Natural killer cell (primary cell): ENCODE measurements around the gene CORO7. TPM values are rescaled to one million over a fixed set of nuclear protein-coding genes. Genes with fewer than 3 reads are reported as not detected.

ENCODE experiments used
- ATAC-seq, 3 donors: fragments of 150-1000 bp in 2 of 3; fragments of 200-7000 bp in 1 of 3; cut with Tn5 transposase; 1 replicate in 1 of 3; 2 replicates in 2 of 3; pipeline ENCODE4 v1.10.0; 2021; ENCODE audit warnings: mild to moderate bottlenecking in 2 of 3, moderate library complexity in 2 of 3
- DNase-seq, 2 donors: peaks; one replicate each; pipeline versions ENCODE4 v3.0.0 to v3.0.0-alpha.2; 2013 to 2021; ENCODE audit warnings: mixed read lengths in 1 of 2
- H3K27ac ChIP-seq: one replicate; pipeline ENCODE4 v1.5.1; 2013; ENCODE audit warnings: mild to moderate bottlenecking, low read length
- H3K27me3 ChIP-seq: one replicate; pipeline ENCODE4 v1.6.1; 2013; ENCODE audit warnings: low read length; ENCODE audit not compliant: control insufficient read depth, insufficient read depth
- H3K36me3 ChIP-seq: one replicate; pipeline ENCODE4 v1.6.1; 2013; ENCODE audit warnings: low read length; ENCODE audit not compliant: control insufficient read depth, insufficient read depth
- H3K4me1 ChIP-seq: one replicate; pipeline ENCODE4 v1.6.1; 2013; ENCODE audit warnings: low read length; ENCODE audit not compliant: control insufficient read depth, insufficient read depth
- H3K4me3 ChIP-seq: one replicate; pipeline ENCODE4 v1.5.1; 2013; ENCODE audit warnings: low read length
- H3K9me3 ChIP-seq: one replicate; pipeline ENCODE4 v1.6.1; 2013; ENCODE audit warnings: low read length; ENCODE audit not compliant: control insufficient read depth, insufficient read depth
- H3K27ac Mint-ChIP-seq, 2 donors: one replicate each; pipeline ENCODE4 v1.8.0; 2022; ENCODE audit warnings: mild to moderate bottlenecking in 2 of 2, mixed read lengths in 2 of 2, moderate library complexity in 1 of 2
- H3K27me3 Mint-ChIP-seq, 2 donors: one replicate each; pipeline ENCODE4 v1.8.0; 2022; ENCODE audit warnings: low read depth in 2 of 2, mixed read lengths in 2 of 2
- H3K36me3 Mint-ChIP-seq: one replicate; pipeline ENCODE4 v1.8.0; 2022; ENCODE audit warnings: mixed read lengths
- H3K4me1 Mint-ChIP-seq, 2 donors: one replicate each; pipeline ENCODE4 v1.8.0; 2022; ENCODE audit warnings: mixed read lengths in 2 of 2
- H3K4me3 Mint-ChIP-seq: one replicate; pipeline ENCODE4 v1.8.0; 2022; ENCODE audit warnings: mild to moderate bottlenecking, moderate library complexity, mixed read lengths
- H3K9me3 Mint-ChIP-seq, 2 donors: one replicate each; pipeline ENCODE4 v1.8.0; 2022; ENCODE audit warnings: mixed read lengths in 2 of 2
- CTCF ChIP-seq: fragments of 200-600 bp; IDR thresholded peaks from one replicate; pipeline ENCODE4 v1.8.0; 2022; ENCODE audit warnings: antibody characterized with exemption
- WGBS: methylation state at CpG from one replicate; pipeline ENCODE4 v1.1.7; 2013; ENCODE audit warnings: missing lambda C conversion rate; ENCODE audit not compliant: insufficient coverage; 5-methylcytosine and 5-hydroxymethylcytosine counted together
- intact Hi-C: fragments of 100-400 bp; cut with micrococcal nuclease; formaldehyde crosslinking; loops from one replicate; pipeline ENCODE4 v1.14.2; 2022
- total RNA-seq, 4 donors: library from RNA; stranded (reverse); fragments of 120-200 nt in 1 of 4; gene quantifications; one replicate each; pipeline versions ENCODE4 v1.2.3 to v1.2.4, GENCODE V29; 2013 to 2022

The CORO7 gene
- total RNA-seq, 3 donors from 2014 or later (not counting 1 experiment from before 2014, with no cell fraction given): 335 to 425 (median 415) TPM

- no peak overlapping the region for H3K27ac Mint-ChIP-seq
- no peaks in the 10 kb centered on the region for H3K9me3 ChIP-seq
- peaks cover 0 to 5% of the 10 kb centered on the region in 2 donors for H3K4me1 Mint-ChIP-seq
- H3K4me1 ChIP-seq: peaks cover 20% of the 10 kb centered on the region
- TF ChIP-seq CTCF: no peak
- H3K27me3 ChIP-seq: peaks cover 9% of the 10 kb centered on the region
- no peaks in the 10 kb centered on the region for H3K36me3 Mint-ChIP-seq
- H3K4me3 ChIP-seq: no peak overlapping the region
- H3K4me3 Mint-ChIP-seq: no peak overlapping the region
- 92% methylated on average over 22 of the region's 22 CpGs for WGBS
- H3K36me3 ChIP-seq: no peaks in the 10 kb centered on the region
- peaks cover 0 to 4% of the 10 kb centered on the region in 2 donors for H3K27me3 Mint-ChIP-seq
- no peak overlapping the region for H3K27ac ChIP-seq
- ATAC-seq (no peak), DNase-seq (no peak)
- intact Hi-C loops: no loop called here
- no peaks in the 10 kb centered on the region for H3K9me3 Mint-ChIP-seq
Measured at GRCh38 chr16:4324492-4325252, 91.7 kb downstream of the CORO7 start.

GRCh38 chr16:4323845-4324488 is 92.4 kb downstream of the CORO7 start:
- H3K27me3 Mint-ChIP-seq: peaks cover 0 to 7% of the 10 kb centered on the region in 2 donors
- H3K4me1 ChIP-seq: peaks cover 26% of the 10 kb centered on the region
- ATAC-seq (no peak), DNase-seq (no peak)
- peaks cover 9% of the 10 kb centered on the region for H3K27me3 ChIP-seq
- no peak for TF ChIP-seq CTCF
- H3K4me1 Mint-ChIP-seq: peaks cover 0 to 12% of the 10 kb centered on the region in 2 donors
- no peak overlapping the region for H3K4me3 Mint-ChIP-seq
- intact Hi-C loops: no loop called here
- H3K9me3 Mint-ChIP-seq: no peaks in the 10 kb centered on the region
- WGBS: 90% methylated on average over 12 of the region's 12 CpGs
- H3K9me3 ChIP-seq: no peaks in the 10 kb centered on the region
- H3K36me3 ChIP-seq: no peaks in the 10 kb centered on the region
- H3K27ac Mint-ChIP-seq: no peak overlapping the region
- H3K36me3 Mint-ChIP-seq: no peaks in the 10 kb centered on the region
- no peak overlapping the region for H3K4me3 ChIP-seq
- no peak overlapping the region for H3K27ac ChIP-seq

DNA sequence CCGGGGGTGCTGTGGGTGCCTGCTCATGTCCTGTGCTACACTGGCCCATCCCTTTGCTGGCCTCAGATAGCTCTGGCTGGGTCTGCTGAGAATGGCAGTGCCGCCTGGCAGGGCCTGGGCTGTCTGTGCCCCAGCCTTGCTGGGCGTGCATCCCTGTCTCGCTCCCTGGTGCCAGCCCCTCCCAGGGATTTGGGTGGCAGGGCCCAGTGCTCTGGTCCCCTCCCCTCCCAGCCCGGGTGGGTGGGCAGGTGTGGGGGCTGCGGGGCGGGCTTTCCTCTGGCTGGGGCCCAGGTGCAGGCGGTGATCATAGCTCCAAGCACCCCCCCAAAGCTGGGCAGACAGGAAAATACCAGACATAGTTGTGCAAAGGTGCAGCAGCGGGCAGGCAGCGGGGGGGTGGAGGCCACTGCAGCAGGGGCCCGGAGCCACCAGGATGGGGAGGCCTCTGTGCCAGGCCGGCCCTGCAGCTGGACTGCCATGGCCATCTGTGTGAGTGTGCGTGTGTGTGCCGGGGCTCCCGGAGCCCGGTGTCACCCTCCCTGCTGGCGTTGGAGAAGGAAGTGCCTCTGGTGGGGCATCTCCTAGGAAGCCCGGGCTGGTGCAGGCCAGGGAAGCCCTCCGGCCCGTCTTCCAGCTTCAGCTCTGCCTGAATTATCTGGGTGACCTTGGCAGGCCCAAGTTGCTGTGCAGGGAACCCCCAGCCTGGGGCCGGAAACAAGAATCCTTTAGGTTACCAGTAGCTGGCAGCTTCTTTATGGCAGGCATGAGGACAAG is 93.1 kb downstream of the CORO7 start:
- Mint-ChIP-seq H3K36me3 (no peaks in the 10 kb centered on the region), H3K4me3 (no peak overlapping the region), H3K27ac (no peak overlapping the region), H3K4me1 (peaks cover 0 to 11% of the 10 kb centered on the region in 2 donors), H3K9me3 (no peaks in the 10 kb centered on the region), H3K27me3 (peaks cover 0 to 5% of the 10 kb centered on the region in 2 donors)
- no peak for TF ChIP-seq CTCF
- Histone ChIP-seq H3K27me3 (peaks cover 4% of the 10 kb centered on the region), H3K27ac (no peak overlapping the region), H3K4me1 (peaks cover 21% of the 10 kb centered on the region), H3K36me3 (no peaks in the 10 kb centered on the region), H3K9me3 (no peaks in the 10 kb centered on the region), H3K4me3 (no peak overlapping the region)
- 92% methylated on average over 21 of the region's 21 CpGs for WGBS
- DNase-seq (no peak), ATAC-seq (no peak)
- intact Hi-C loops: no loop called here
